GM12892 (cell line): Measurements from ENCODE around the gene SRP19.

Source experiments
- POLR2A ChIP-seq: IDR thresholded peaks from 2 replicates; pipeline ENCODE4 v1.6.1; 2011; ENCODE audit warnings: low read depth, low read length, control low read depth
- POLR2AphosphoS5 ChIP-seq: IDR thresholded peaks from 2 replicates; pipeline ENCODE4 v1.6.1; 2011; ENCODE audit warnings: low read depth, low read length, control low read depth
- TAF1 ChIP-seq: IDR thresholded peaks from 2 replicates; pipeline ENCODE4 v1.6.1; 2011; ENCODE audit warnings: low read depth, mild to moderate bottlenecking, control low read depth, low read length, borderline replicate concordance

DNA sequence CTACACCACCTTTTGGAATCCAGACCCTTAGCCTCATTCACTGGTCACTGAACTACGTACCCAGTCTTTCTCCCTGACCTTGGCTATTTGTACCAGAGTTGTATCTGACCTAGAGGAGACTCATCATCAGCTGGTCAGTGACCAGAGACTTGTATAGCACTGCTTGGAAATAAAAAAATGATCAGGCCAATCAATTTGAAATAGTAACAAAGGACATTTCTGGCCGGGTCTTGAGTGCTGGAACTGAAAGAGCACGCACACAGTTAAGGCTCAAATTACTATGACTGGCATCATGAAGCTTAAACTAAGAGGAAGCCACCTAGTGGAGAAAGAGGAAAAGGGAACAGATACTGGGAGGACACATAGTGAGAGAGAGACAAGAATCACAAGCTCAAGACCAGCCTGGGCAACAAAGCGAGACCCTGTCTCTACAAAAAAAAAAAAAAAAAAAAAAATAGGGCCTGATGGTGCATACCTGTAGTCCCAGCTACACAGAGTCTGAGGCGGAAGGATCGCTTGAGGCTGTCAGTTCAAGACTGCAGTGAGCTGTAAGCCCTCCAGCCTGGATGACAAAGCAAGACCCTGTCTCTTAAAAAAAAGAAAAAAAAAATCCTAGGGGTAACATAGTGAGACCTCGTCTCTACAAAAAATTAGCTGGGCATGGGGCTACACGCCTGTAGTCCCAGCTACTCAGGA lies 12.8 kb upstream of the SRP19 start:
- TF ChIP-seq POLR2AphosphoS5 (no peak), TAF1 (no peak), POLR2A (no peak)
